Type B pancreatic cell (in vitro differentiated cells): Measurements from ENCODE around the gene NT5E. TPM values are rescaled to one million over a fixed set of nuclear protein-coding genes. Genes with fewer than 3 reads are reported as not detected.
A peak's percentile ranks its signal among the peaks of the same experiment; 100 is the strongest.

Experiments used
- DNase-seq: peaks from one replicate; pipeline ENCODE4 v3.0.0; 2021; ENCODE audit warnings: mixed read lengths; ENCODE audit not compliant: unreplicated experiment; ENCODE audit errors: extremely low spot score
- H3K27ac Mint-ChIP-seq: 2 replicates; pipeline ENCODE4 v1.8.0; 2021; ENCODE audit warnings: mild to moderate bottlenecking, mixed read lengths
- H3K27me3 Mint-ChIP-seq: 2 replicates; pipeline ENCODE4 v1.8.0; 2021; ENCODE audit warnings: mixed read lengths
- H3K36me3 Mint-ChIP-seq: 2 replicates; pipeline ENCODE4 v1.8.0; 2021; ENCODE audit warnings: mixed read lengths
- H3K4me1 Mint-ChIP-seq: one replicate; pipeline ENCODE4 v1.8.0; 2021; ENCODE audit warnings: mixed read lengths; ENCODE audit not compliant: unreplicated experiment
- H3K4me3 Mint-ChIP-seq: 2 replicates; pipeline ENCODE4 v1.8.0; 2021; ENCODE audit warnings: mild to moderate bottlenecking, mixed read lengths
- H3K9me3 Mint-ChIP-seq: 2 replicates; pipeline ENCODE4 v1.8.0; 2021; ENCODE audit warnings: mixed read lengths
- total RNA-seq: library from RNA; stranded (reverse); gene quantifications from 2 replicates; pipeline ENCODE4 v1.2.1, GENCODE V29; 2021; ENCODE audit warnings: low replicate concordance
- TF ChIP-seq, protein P1 (sequence below): fragments of 200-600 bp; sonication (generic); conservative IDR thresholded peaks from 2 replicates; pipeline ENCODE4 v1.5.0; 2021; ENCODE audit warnings: antibody characterized with exemption, mild to moderate bottlenecking

Gene NT5E
- total RNA-seq, 1 donor from 2014 or later = 6.6 TPM

DNA sequence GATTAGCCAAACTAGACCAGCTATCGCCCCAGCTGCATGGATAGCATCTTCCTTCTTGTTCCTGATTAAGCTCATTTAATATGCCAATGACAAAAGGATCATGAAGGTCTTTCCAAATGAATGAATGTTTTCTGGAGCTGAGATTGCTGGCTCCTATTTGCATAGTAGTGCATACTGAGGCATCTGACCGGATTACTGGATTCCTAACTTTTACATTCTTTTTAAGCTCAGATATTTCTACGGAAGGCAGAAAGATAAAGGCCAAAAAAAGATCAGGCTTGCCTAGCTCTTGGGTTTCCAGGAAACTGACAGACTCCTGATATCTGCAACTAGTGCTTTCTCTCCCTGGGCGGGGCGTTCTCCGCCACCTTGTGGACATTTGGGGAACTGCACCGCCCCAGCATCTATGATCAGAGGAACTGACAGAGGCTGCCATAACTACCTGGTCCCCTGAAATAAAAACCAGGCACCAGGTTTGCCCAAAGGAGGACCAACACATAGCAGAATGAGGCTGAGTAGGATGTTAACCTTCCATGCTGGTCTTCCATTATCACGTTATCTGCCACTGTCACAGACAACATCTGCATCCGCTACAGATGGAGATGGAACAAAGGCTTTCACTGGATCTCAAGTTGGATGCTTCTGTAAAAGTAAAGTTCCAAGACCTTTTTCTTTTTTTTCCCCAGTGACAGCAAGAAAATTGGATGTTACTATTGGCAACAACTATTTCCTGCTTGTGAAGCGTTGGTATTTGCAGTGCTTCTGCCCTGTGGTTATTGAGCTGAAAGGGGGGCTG is 33.2 kb downstream of the NT5E start:
- H3K36me3 Mint-ChIP-seq = peaks cover 4% of the 10 kb centered on the region
- peak; percentile 84 for DNase-seq
- no peaks in the 10 kb centered on the region for H3K9me3 Mint-ChIP-seq
- H3K4me3 Mint-ChIP-seq = no peak overlapping the region
- no peak overlapping the region for H3K27ac Mint-ChIP-seq
- TF ChIP-seq, protein P1, sequence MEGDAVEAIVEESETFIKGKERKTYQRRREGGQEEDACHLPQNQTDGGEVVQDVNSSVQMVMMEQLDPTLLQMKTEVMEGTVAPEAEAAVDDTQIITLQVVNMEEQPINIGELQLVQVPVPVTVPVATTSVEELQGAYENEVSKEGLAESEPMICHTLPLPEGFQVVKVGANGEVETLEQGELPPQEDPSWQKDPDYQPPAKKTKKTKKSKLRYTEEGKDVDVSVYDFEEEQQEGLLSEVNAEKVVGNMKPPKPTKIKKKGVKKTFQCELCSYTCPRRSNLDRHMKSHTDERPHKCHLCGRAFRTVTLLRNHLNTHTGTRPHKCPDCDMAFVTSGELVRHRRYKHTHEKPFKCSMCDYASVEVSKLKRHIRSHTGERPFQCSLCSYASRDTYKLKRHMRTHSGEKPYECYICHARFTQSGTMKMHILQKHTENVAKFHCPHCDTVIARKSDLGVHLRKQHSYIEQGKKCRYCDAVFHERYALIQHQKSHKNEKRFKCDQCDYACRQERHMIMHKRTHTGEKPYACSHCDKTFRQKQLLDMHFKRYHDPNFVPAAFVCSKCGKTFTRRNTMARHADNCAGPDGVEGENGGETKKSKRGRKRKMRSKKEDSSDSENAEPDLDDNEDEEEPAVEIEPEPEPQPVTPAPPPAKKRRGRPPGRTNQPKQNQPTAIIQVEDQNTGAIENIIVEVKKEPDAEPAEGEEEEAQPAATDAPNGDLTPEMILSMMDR = peak; percentile 98
- peaks cover 6% of the 10 kb centered on the region for H3K4me1 Mint-ChIP-seq
- peaks cover 5% of the 10 kb centered on the region for H3K27me3 Mint-ChIP-seq

DNA sequence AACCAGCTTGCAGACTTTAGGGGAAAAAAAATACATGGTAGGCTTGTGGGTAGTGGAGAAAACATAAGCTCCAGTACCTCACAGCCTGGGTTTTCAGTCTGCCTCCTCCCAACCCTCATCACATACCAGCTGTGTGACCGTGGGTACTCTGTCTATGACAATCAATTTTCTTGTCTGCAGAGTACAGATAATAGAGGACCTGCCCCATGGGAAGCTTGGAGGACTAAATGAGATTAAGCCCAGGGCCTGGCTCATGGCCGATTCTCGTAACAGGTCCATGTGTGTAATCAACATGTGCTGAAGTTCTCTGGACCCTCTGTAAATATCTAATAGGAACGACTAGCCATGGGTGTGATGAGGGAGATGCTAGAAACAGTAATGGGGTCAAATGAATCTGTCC is 34.0 kb downstream of the NT5E start:
- peaks cover 6% of the 10 kb centered on the region for H3K4me1 Mint-ChIP-seq
- TF ChIP-seq, protein P1 = no peak
- H3K27me3 Mint-ChIP-seq = peaks cover 5% of the 10 kb centered on the region
- no peak for DNase-seq
- no peak overlapping the region for H3K27ac Mint-ChIP-seq
- peaks cover 4% of the 10 kb centered on the region for H3K36me3 Mint-ChIP-seq
- no peaks in the 10 kb centered on the region for H3K9me3 Mint-ChIP-seq
- no peak overlapping the region for H3K4me3 Mint-ChIP-seq

DNA sequence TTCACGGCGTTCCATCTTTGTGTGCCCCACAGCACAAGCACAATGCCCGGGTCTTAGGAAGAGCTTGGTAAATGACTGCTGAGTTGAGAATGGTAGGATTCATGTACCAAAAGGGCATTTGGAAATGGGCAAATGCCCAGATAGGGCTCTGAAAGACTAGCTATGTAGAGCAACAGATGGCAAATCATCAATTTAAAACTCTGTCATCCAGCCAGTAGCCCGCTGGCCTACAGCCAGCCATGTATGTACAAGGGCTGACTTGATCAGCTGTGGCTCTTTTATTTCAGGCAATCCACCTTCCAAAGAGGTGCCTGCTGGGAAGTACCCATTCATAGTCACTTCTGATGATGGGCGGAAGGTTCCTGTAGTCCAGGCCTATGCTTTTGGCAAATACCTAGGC is 35.1 kb downstream of the NT5E start:
- H3K9me3 Mint-ChIP-seq = no peaks in the 10 kb centered on the region
- H3K36me3 Mint-ChIP-seq = peaks cover 4% of the 10 kb centered on the region
- TF ChIP-seq, protein P1 = no peak

DNA sequence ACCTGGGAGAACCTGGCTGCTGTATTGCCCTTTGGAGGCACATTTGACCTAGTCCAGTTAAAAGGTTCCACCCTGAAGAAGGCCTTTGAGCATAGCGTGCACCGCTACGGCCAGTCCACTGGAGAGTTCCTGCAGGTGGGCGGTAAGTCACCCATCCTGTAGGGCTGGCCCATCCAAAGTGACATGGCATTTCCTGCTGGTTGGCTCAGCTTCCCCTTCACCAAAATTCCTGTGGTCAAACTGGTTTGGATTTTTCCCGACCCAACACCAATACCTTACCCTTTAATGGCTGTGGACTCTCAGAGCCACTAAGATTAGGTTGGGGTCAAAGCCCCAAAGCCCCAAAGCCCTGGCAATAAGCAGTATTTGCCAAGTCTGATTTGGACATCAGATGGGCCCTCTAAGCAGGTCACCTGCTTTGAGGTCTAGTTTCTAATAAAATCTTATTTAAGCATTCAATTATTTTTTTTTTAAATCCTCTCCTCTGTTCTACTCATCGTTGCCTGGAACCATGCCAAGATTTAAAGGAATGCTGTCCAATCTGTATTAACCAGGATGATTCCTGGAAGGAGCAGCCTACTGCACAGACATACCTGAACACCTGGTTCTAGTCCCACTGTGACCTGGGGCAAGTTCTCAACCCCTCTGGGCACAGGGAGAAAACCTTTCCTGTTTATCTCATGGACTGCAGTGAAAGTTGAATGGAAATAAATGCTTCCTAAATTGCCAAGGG is 40.8 kb downstream of the NT5E start:
- Mint-ChIP-seq H3K9me3 (peaks cover 6% of the 10 kb centered on the region), H3K27ac (peak overlapping the region; percentile 57), H3K27me3 (no peaks in the 10 kb centered on the region), H3K36me3 (peaks cover 4% of the 10 kb centered on the region), H3K4me3 (no peak overlapping the region), H3K4me1 (peaks cover 10% of the 10 kb centered on the region)
- no peak for DNase-seq
- TF ChIP-seq, protein P1 = no peak

More for the DNA sequence above, 35.1 kb downstream of the NT5E start:
- Mint-ChIP-seq H3K4me1 (peaks cover 6% of the 10 kb centered on the region), H3K27ac (no peak overlapping the region), H3K4me3 (no peak overlapping the region), H3K27me3 (peaks cover 5% of the 10 kb centered on the region)
- DNase-seq = no peak

DNA sequence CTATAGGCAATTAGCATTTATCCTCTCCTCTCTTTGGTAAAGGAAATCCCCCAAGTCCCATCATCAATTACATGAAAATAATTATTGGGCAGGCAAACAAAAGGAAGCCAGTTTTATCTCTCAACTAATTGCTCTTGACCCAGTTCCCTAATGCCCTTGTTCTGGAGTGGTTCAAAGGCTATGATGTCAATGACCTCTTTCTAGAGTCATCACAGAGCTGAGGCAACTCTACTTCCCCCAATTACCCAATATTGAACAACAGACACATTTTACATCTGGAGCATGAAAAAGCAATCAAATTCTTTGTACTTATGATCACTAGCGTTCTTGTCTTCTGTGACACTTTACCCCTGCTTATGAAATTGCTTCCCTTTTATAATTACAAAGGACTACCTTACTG is 43.5 kb downstream of the NT5E start:
- H3K9me3 Mint-ChIP-seq = peaks cover 12% of the 10 kb centered on the region
- no peaks in the 10 kb centered on the region for H3K27me3 Mint-ChIP-seq
- H3K27ac Mint-ChIP-seq = no peak overlapping the region
- H3K4me3 Mint-ChIP-seq = no peak overlapping the region
- TF ChIP-seq, protein P1 = no peak
- H3K4me1 Mint-ChIP-seq = peaks cover 10% of the 10 kb centered on the region
- H3K36me3 Mint-ChIP-seq = peaks cover 10% of the 10 kb centered on the region
- no peak for DNase-seq
